Cardiac muscle cell (in vitro differentiated cells and primary cell): Measurements from ENCODE around the gene OTUD7B. TPM values are rescaled to one million over a fixed set of nuclear protein-coding genes. Genes with fewer than 3 reads are reported as not detected.

Experiments used
- DNase-seq, 2 donors: peaks; one replicate each; pipeline versions ENCODE4 v3.0.0 to v3.0.0-alpha.2; 2010 to 2017; ENCODE audit warnings: low read depth in 1 of 2, low spot score in 1 of 2
- H3K27ac ChIP-seq: fragments of 200-600 bp; sonication (generic); 2 replicates; pipeline ENCODE4 v1.5.1; 2016
- H3K27me3 ChIP-seq: fragments of 200-600 bp; sonication (generic); 2 replicates; pipeline ENCODE4 v1.6.0; 2016; ENCODE audit warnings: control low read depth
- H3K36me3 ChIP-seq: fragments of 200-600 bp; sonication (generic); 2 replicates; pipeline ENCODE4 v1.5.1; 2016; ENCODE audit warnings: control low read depth
- H3K4me1 ChIP-seq: fragments of 200-600 bp; sonication (generic); 2 replicates; pipeline ENCODE4 v1.8.1; 2017; ENCODE audit warnings: low read depth, mild to moderate bottlenecking, mixed run types
- H3K4me3 ChIP-seq: fragments of 200-600 bp; sonication (generic); 2 replicates; pipeline ENCODE4 v1.5.1; 2016; ENCODE audit warnings: mild to moderate bottlenecking
- H3K9me3 ChIP-seq: fragments of 200-600 bp; sonication (generic); 2 replicates; pipeline ENCODE4 v1.5.1; 2017; ENCODE audit warnings: low read depth, mild to moderate bottlenecking, control low read depth
- polyA plus RNA-seq: library from polyadenylated mRNA; unstranded; fragments of >200 nt; fragmentation: Nextera tagmentation; extraction: Ambion mirVana; gene quantifications from 2 replicates; pipeline ENCODE4 v1.2.1, GENCODE V29; 2016
- total RNA-seq: library from RNA; depleted of rRNA; stranded (reverse); fragments of >200 nt; gene quantifications from 2 replicates; pipeline ENCODE4 v1.2.3, GENCODE V29; 2016
- TF ChIP-seq, protein P1 (sequence below): IDR thresholded peaks from 2 replicates; pipeline ENCODE4 v1.5.1; 2012; ENCODE audit warnings: low read depth, mild to moderate bottlenecking, low read length

Gene OTUD7B
- total and polyA plus RNA-seq, 2 experiments from 2014 or later = 3.1 to 16.4 TPM

DNA sequence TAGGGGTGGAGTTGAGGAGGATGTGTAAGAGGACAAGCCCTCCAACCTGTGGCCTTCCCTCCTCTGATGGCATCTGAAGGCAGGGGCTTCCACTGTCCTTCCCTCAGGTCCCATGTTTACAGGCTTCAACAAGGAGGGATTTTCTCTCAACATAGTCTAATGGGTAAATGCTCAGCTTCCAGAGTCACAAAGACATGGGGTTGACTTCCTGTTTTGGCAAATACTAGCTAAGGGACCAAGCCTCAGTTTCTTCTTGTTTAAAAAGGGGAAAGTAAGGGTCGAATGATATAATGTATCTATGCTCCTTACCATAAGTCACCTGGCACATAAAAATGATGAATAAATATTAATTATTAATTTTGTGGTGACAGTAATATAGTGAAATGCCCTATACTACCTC, 96.0 kb downstream of the OTUD7B start:
- no peaks in the 10 kb centered on the region for H3K27me3 ChIP-seq
- H3K36me3 ChIP-seq = peaks cover 3% of the 10 kb centered on the region
- no peak for DNase-seq
- no peak overlapping the region for H3K4me3 ChIP-seq
- H3K27ac ChIP-seq = no peak overlapping the region
- H3K9me3 ChIP-seq = no peaks in the 10 kb centered on the region
- peaks cover 18% of the 10 kb centered on the region for H3K4me1 ChIP-seq
- TF ChIP-seq, protein P1, sequence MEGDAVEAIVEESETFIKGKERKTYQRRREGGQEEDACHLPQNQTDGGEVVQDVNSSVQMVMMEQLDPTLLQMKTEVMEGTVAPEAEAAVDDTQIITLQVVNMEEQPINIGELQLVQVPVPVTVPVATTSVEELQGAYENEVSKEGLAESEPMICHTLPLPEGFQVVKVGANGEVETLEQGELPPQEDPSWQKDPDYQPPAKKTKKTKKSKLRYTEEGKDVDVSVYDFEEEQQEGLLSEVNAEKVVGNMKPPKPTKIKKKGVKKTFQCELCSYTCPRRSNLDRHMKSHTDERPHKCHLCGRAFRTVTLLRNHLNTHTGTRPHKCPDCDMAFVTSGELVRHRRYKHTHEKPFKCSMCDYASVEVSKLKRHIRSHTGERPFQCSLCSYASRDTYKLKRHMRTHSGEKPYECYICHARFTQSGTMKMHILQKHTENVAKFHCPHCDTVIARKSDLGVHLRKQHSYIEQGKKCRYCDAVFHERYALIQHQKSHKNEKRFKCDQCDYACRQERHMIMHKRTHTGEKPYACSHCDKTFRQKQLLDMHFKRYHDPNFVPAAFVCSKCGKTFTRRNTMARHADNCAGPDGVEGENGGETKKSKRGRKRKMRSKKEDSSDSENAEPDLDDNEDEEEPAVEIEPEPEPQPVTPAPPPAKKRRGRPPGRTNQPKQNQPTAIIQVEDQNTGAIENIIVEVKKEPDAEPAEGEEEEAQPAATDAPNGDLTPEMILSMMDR = no peak

DNA sequence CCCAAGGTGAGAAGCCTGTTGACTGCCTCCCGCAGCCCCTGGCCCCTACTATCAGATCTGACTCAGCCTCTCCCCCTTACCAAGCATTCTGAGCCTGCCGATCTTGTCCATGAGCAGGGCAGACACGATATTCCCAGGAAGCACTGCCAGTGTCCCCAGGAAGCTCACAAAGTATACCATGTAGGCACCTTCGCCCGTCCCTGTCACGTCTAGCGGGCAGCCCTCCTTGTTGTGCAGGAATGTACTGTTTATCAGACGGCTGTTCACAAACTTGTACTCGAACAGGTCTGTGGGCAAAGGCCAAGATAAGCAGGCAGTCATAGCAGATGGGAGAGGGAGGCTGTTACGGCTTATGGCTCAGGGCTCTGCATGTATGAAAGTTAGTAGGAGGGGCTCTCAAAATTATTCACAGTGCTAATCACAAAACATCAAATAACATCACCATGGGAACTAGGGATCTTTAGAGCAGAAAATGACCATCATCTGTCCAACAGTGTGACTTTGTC, 103.9 kb downstream of the OTUD7B start:
- no peak for DNase-seq
- no peaks in the 10 kb centered on the region for H3K9me3 ChIP-seq
- TF ChIP-seq, protein P1 = no peak
- H3K36me3 ChIP-seq = peaks cover 15% of the 10 kb centered on the region
- no peaks in the 10 kb centered on the region for H3K27me3 ChIP-seq
- H3K4me3 ChIP-seq = no peak overlapping the region
- H3K27ac ChIP-seq = no peak overlapping the region
- no peaks in the 10 kb centered on the region for H3K4me1 ChIP-seq

DNA sequence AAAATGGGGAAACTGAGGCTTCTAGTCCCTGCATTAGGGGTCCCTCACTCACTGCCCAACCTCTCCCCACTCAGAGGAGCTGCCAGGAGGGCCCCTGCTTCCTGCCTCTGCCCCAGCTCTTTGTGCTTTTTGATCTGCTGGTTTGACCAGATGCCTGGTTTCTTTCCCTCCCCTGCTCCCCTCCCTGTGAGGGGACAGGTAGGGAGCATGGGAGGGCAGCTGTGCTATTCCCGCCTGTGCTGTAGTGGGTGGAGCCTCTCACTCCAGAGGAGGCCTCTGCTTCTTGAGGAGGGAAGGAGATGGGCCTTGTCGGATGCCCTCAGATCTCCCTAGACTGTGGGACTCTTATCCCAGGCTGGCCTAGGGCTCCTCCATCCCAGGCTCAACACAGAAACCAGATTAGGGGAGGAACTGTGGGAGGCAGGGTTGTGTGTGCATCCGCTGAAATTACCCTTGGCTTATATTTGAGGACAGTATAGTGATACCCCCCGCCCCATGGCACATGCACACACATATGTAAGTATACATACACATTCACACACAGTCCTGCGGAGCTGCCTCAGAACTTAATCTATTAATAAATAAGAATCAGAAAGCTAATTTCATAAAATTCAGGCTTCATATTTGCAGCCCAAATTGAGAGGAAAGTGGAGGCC, 106.6 kb downstream of the OTUD7B start:
- DNase-seq = no peak
- TF ChIP-seq, protein P1 = no peak
- Histone ChIP-seq H3K27ac (no peak overlapping the region), H3K27me3 (no peaks in the 10 kb centered on the region), H3K4me3 (no peak overlapping the region), H3K4me1 (no peaks in the 10 kb centered on the region), H3K36me3 (peaks cover 12% of the 10 kb centered on the region), H3K9me3 (no peaks in the 10 kb centered on the region)

DNA sequence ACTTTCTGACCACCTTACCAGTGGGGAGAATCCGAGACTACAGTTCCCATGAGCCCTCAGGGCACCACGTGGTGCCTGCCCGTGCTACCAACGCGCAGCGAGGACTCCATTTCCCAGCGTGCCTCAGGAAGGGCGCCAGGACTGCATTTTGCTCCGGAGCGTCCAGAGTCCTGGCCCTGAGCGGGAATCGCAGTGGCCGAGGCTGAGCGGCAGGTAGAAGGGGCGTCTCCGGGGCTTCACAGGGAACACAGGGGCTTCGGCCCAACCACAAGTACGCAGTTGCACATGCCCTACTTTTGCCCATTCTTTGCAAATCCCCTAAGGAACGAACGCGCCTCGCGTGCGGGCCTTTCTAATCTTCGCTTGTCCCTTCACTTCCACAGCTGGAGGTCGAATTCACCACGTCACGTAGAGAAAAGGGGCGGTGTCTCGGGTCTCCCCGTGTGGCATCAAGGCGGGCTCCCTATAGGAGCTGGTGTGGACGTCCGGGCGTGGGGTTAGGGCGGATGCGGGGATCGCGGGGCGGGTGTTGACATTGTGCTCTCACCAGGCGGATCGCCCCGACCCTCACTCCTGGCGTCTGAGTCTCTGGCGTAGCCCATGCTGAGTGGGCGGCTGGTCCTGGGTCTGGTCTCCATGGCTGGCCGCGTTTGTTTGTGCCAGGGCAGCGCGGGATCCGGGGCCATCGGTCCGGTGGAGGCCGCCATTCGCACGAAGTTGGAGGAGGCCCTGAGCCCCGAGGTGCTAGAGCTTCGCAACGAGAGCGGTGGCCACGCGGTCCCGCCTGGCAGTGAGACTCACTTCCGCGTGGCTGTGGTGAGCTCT, 110.9 kb downstream of the OTUD7B start, which contains the start of gene BOLA1:
BOLA1 (plus strand) TSS at position 109 of the 825 bp plus-strand sequence; CDS start at position 601, 492 bp downstream.
- peak; percentile 94 to 95 for DNase-seq
- TF ChIP-seq, protein P1 = no peak
- Histone ChIP-seq H3K4me3 (peak within 1 kb of the TSS; percentile 31), H3K27me3 (no peaks in the 10 kb centered on the region), H3K9me3 (no peaks in the 10 kb centered on the region), H3K27ac (peak within 1 kb of the TSS; percentile 7), H3K4me1 (no peaks in the 10 kb centered on the region), H3K36me3 (no peaks in the 10 kb centered on the region)

DNA sequence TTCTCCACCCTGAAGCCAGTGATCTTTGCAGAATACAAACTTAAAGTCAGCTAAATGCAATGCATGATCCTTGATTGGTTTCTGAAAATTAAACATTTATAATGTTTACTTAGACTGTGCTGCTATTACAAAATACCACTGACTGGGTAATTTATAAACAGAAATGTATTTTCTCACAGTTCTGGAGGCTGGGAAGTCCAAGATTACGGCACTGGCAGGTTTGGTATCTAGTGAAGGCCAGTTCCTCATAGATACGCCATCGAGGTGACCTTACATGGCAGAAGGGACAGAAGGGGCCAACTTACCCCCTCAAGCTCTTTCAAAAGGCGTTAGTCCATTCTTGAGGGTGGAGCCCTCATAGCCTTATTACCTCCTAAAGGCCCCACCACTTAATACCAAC, 114.0 kb downstream of the OTUD7B start:
- no peak overlapping the region for H3K4me3 ChIP-seq
- H3K9me3 ChIP-seq = no peaks in the 10 kb centered on the region
- H3K36me3 ChIP-seq = no peaks in the 10 kb centered on the region
- DNase-seq = no peak
- no peak overlapping the region for H3K27ac ChIP-seq
- TF ChIP-seq, protein P1 = no peak
- no peaks in the 10 kb centered on the region for H3K4me1 ChIP-seq
- H3K27me3 ChIP-seq = no peaks in the 10 kb centered on the region
